Natural killer cell (primary cell): ENCODE data around the gene C17orf67. TPM values are rescaled to one million over a fixed set of nuclear protein-coding genes. Genes with fewer than 3 reads are reported as not detected.

Experiments used
- ATAC-seq, 3 donors: fragments of 150-1000 bp in 2 of 3; fragments of 200-7000 bp in 1 of 3; cut with Tn5 transposase; 1 replicate in 1 of 3; 2 replicates in 2 of 3; pipeline ENCODE4 v1.10.0; 2021; ENCODE audit warnings: mild to moderate bottlenecking in 2 of 3, moderate library complexity in 2 of 3
- DNase-seq, 2 donors: peaks; one replicate each; pipeline versions ENCODE4 v3.0.0 to v3.0.0-alpha.2; 2013 to 2021; ENCODE audit warnings: mixed read lengths in 1 of 2
- H3K27ac ChIP-seq: one replicate; pipeline ENCODE4 v1.5.1; 2013; ENCODE audit warnings: mild to moderate bottlenecking, low read length
- H3K27me3 ChIP-seq: one replicate; pipeline ENCODE4 v1.6.1; 2013; ENCODE audit warnings: low read length; ENCODE audit not compliant: control insufficient read depth, insufficient read depth
- H3K36me3 ChIP-seq: one replicate; pipeline ENCODE4 v1.6.1; 2013; ENCODE audit warnings: low read length; ENCODE audit not compliant: control insufficient read depth, insufficient read depth
- H3K4me1 ChIP-seq: one replicate; pipeline ENCODE4 v1.6.1; 2013; ENCODE audit warnings: low read length; ENCODE audit not compliant: control insufficient read depth, insufficient read depth
- H3K4me3 ChIP-seq: one replicate; pipeline ENCODE4 v1.5.1; 2013; ENCODE audit warnings: low read length
- H3K9me3 ChIP-seq: one replicate; pipeline ENCODE4 v1.6.1; 2013; ENCODE audit warnings: low read length; ENCODE audit not compliant: control insufficient read depth, insufficient read depth
- H3K27ac Mint-ChIP-seq, 2 donors: one replicate each; pipeline ENCODE4 v1.8.0; 2022; ENCODE audit warnings: mild to moderate bottlenecking in 2 of 2, mixed read lengths in 2 of 2, moderate library complexity in 1 of 2
- H3K27me3 Mint-ChIP-seq, 2 donors: one replicate each; pipeline ENCODE4 v1.8.0; 2022; ENCODE audit warnings: low read depth in 2 of 2, mixed read lengths in 2 of 2
- H3K36me3 Mint-ChIP-seq: one replicate; pipeline ENCODE4 v1.8.0; 2022; ENCODE audit warnings: mixed read lengths
- H3K4me1 Mint-ChIP-seq, 2 donors: one replicate each; pipeline ENCODE4 v1.8.0; 2022; ENCODE audit warnings: mixed read lengths in 2 of 2
- H3K4me3 Mint-ChIP-seq: one replicate; pipeline ENCODE4 v1.8.0; 2022; ENCODE audit warnings: mild to moderate bottlenecking, moderate library complexity, mixed read lengths
- H3K9me3 Mint-ChIP-seq, 2 donors: one replicate each; pipeline ENCODE4 v1.8.0; 2022; ENCODE audit warnings: mixed read lengths in 2 of 2
- WGBS: methylation state at CpG from one replicate; pipeline ENCODE4 v1.1.7; 2013; ENCODE audit warnings: missing lambda C conversion rate; ENCODE audit not compliant: insufficient coverage; 5-methylcytosine and 5-hydroxymethylcytosine counted together
- intact Hi-C: fragments of 100-400 bp; cut with micrococcal nuclease; formaldehyde crosslinking; loops from one replicate; pipeline ENCODE4 v1.14.2; 2022
- total RNA-seq, 4 donors: library from RNA; stranded (reverse); fragments of 120-200 nt in 1 of 4; gene quantifications; one replicate each; pipeline versions ENCODE4 v1.2.3 to v1.2.4, GENCODE V29; 2013 to 2022
- TF ChIP-seq, protein P1 (sequence below): fragments of 200-600 bp; IDR thresholded peaks from one replicate; pipeline ENCODE4 v1.8.0; 2022; ENCODE audit warnings: antibody characterized with exemption

The C17orf67 gene
- total RNA-seq, 3 donors from 2014 or later (not counting 1 experiment from before 2014, with no cell fraction given), result 3.4 to 4.8 (median 3.5) TPM

DNA sequence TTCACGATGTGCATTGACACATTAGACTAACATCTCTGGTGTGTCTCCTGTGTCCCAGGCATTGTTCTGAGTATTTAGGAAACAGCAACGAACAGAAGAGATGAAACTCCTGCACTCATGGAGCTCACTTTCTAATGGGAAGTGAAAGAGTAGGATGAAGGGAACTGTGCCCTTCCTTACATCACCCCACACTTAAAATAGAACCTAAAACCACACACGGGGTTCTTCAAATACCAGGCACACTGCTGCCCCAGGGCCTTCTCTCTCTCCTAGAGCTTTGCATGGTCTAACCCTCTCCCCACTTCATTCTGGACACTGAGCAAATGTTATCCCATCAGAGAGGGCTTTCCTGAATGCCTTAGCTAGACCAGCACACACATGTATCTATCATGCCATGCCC lies 46.4 kb upstream of the C17orf67 start:
- ATAC-seq, result no peak
- intact Hi-C loops, result no loop called here
- TF ChIP-seq, protein P1, sequence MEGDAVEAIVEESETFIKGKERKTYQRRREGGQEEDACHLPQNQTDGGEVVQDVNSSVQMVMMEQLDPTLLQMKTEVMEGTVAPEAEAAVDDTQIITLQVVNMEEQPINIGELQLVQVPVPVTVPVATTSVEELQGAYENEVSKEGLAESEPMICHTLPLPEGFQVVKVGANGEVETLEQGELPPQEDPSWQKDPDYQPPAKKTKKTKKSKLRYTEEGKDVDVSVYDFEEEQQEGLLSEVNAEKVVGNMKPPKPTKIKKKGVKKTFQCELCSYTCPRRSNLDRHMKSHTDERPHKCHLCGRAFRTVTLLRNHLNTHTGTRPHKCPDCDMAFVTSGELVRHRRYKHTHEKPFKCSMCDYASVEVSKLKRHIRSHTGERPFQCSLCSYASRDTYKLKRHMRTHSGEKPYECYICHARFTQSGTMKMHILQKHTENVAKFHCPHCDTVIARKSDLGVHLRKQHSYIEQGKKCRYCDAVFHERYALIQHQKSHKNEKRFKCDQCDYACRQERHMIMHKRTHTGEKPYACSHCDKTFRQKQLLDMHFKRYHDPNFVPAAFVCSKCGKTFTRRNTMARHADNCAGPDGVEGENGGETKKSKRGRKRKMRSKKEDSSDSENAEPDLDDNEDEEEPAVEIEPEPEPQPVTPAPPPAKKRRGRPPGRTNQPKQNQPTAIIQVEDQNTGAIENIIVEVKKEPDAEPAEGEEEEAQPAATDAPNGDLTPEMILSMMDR, result no peak

DNA sequence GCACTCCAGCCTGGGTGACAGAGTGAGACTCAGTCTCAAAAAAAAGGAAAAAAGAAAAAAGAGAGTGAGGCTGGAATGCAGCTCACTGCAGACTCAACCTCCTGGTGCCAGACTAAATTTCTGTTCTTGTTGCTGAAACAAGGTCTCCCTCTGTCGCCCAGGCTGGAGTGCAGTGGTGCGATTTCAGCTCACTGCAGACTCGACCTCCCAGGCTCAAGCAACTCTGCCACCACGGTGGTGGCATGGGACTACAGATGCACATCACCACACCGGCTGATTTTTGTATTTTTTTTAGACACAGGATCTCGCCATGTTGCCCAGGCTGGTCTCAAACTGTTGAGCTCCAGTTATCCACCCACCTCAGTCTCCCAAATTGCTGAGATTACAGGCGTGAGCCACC lies 45.6 kb upstream of the C17orf67 start:
- Histone ChIP-seq H3K27me3 (no peaks in the 10 kb centered on the region), H3K9me3 (no peaks in the 10 kb centered on the region), H3K4me1 (peaks cover 3% of the 10 kb centered on the region), H3K27ac (no peak overlapping the region), H3K36me3 (no peaks in the 10 kb centered on the region), H3K4me3 (no peak overlapping the region)
- no peak overlapping the region for H3K4me3 Mint-ChIP-seq
- no peaks in the 10 kb centered on the region for H3K9me3 Mint-ChIP-seq
- no peaks in the 10 kb centered on the region for H3K36me3 Mint-ChIP-seq
- H3K27me3 Mint-ChIP-seq, result no peaks in the 10 kb centered on the region
- ATAC-seq (no peak), DNase-seq (no peak)
- 94% methylated on average over 7 of the region's 7 CpGs for WGBS
- no peaks in the 10 kb centered on the region for H3K4me1 Mint-ChIP-seq
- no peak overlapping the region for H3K27ac Mint-ChIP-seq
- intact Hi-C loops, result no loop called here
- TF ChIP-seq, protein P1, result no peak

More for the DNA sequence above, 46.4 kb upstream of the C17orf67 start:
- Histone ChIP-seq H3K36me3 (no peaks in the 10 kb centered on the region), H3K4me1 (peaks cover 3% of the 10 kb centered on the region), H3K27ac (no peak overlapping the region), H3K4me3 (no peak overlapping the region), H3K9me3 (no peaks in the 10 kb centered on the region), H3K27me3 (no peaks in the 10 kb centered on the region)
- Mint-ChIP-seq H3K36me3 (no peaks in the 10 kb centered on the region), H3K4me1 (peaks cover 0 to 2% of the 10 kb centered on the region in 2 donors), H3K4me3 (no peak overlapping the region), H3K27me3 (no peaks in the 10 kb centered on the region), H3K27ac (no peak overlapping the region), H3K9me3 (no peaks in the 10 kb centered on the region)
- DNase-seq, result no peak
- WGBS, result 58% methylated on average over 3 of the region's 3 CpGs

DNA sequence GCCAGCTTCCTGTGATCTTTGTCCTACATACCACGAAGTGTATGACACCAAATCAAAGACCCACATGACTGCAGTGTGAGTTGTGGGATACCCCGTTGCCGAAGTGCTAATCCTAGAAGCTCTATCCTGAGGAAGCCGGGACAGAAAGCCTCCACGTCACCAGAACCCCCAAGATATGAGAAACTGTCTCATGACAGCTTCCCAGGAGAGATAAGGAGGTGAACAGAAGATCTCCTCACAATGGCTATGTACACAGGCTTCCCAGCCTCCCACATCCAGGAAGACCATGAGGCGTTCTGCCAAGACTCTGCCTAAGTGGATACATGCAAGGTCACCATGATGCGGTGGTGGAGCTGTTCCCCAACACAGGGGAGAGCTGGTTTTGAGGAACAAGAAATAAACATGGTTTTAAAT lies 43.1 kb upstream of the C17orf67 start:
- no peak for ATAC-seq
- intact Hi-C loops, result no loop called here

More for the DNA sequence above, 43.1 kb upstream of the C17orf67 start:
- H3K9me3 Mint-ChIP-seq, result no peaks in the 10 kb centered on the region
- peaks cover 3% of the 10 kb centered on the region for H3K4me1 ChIP-seq
- TF ChIP-seq, protein P1, result no peak
- H3K36me3 ChIP-seq, result no peaks in the 10 kb centered on the region
- no peak overlapping the region for H3K4me3 Mint-ChIP-seq
- no peaks in the 10 kb centered on the region for H3K36me3 Mint-ChIP-seq
- peaks cover 0 to 3% of the 10 kb centered on the region in 2 donors for H3K27me3 Mint-ChIP-seq
- H3K27me3 ChIP-seq, result no peaks in the 10 kb centered on the region
- no peaks in the 10 kb centered on the region for H3K4me1 Mint-ChIP-seq
- WGBS, result 86% methylated on average over 3 of the region's 7 CpGs
- DNase-seq, result no peak
- no peak overlapping the region for H3K27ac ChIP-seq
- no peaks in the 10 kb centered on the region for H3K9me3 ChIP-seq
- no peak overlapping the region for H3K4me3 ChIP-seq
- H3K27ac Mint-ChIP-seq, result no peak overlapping the region
